ENCODE results near the gene UBE2L6.
"Not testable (repeated sequence)": the region's sequence is repeated elsewhere in the genome, so short reads cannot be mapped to it uniquely, and the experiment has no call there.

Gene UBE2L6

DNA sequence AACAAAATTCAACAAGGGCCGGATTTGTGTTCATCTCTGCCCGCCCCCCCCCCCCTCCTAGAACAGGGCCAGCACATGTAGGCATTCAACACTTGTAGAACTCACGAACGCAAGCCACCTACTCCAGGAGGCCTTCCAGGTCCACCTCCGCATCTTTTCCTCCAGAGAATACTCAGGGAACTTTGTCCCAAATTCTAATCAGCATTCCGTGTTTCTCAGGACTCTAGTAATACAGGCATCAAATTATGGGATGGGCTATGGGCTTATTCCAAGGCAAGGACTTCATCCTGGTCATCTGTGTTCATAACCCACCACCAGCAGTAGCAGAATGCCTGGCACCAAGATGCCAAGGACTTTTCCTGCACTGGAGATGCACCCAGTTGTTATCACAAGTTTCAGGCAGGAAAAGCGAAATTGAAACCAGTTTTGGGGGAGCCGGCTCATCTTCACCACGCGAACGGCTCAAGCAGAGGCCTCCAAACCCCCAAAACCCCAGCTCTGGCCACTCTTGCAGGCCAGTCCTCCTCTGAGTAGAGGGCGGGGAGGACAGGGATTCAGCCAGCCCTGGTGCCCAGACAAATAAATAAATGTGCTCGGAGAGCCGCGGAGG is 462 bp downstream of the UBE2L6 start:
- DNase-seq (ENCODE audit: low spot score), result peak; percentile 28

DNA sequence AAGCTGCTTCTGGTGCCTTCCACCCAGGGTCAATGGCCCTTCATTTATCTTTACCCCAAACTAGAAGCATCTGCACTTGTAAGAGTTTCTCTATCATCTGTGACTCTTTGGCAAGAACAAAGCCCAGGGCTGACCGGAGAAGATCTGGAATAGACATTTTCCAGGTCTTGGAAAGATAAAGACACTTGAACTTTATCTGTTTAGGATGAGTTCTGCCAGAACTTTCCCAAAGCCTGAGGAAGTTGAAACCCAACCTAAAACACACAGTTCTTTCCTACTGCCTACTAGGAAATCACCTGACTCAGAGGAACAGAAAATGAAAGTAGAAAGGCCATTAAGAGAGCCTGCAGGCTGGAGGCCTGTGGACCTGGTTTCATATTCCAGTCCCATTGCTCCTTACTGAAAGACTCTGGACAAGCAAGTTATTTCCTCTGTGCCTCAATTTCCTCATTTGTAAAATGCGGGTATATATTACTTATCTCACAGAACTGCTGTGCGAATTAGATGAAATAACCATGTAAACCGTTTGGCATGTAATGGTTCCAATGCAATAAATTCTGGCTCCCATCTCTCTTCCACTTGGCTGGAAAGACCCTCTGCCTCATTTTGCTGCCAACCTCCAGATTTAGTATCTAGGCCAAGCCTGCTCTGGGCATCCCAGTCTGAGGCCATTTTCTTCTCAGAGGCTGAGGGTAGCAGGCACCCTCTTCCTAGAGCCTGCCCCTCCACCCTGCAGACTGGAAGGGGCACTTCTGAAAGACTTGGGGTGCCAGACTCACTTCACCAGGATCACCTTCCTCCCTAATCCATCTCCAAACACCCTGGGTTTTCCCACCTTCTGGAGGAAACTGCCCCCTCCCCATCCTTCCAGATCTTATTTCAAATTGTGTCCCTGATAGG is 1.2 kb downstream of the UBE2L6 start:
- DNase-seq (ENCODE audit: low spot score), result peak; percentile 46

GRCh38 chr11:57562596-57562995 is 4.9 kb downstream of the UBE2L6 start:
- no peak for DNase-seq (ENCODE audit: low spot score)

DNA sequence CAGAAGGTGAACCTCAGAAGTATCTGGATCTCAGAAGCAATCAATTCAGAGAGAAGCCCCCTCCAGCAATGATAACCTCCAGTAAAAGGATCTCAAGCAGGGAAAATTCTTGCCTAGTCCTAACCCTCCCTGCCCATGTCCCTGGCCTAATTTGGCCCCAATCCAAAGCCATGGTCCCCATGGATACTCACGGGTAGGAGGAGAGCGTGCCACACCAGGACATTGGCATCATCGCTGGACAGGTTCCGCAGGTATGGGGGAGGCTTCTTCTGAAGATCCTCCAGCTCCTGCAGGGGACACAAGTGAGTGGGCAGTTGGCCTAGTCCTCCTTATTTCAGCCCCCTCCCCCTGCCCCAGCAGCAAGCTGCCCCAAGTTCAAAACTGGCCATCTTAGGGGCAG is 7.3 kb downstream of the UBE2L6 start:
- no peak for DNase-seq (ENCODE audit: low spot score)

GRCh38 chr11:57556041-57556440 is 11.4 kb downstream of the UBE2L6 start:
- peak; percentile 54 for DNase-seq (ENCODE audit: low spot score)

GRCh38 chr11:57555393-57555792 is 12.1 kb downstream of the UBE2L6 start:
- DNase-seq (ENCODE audit: low spot score), result no peak

DNA sequence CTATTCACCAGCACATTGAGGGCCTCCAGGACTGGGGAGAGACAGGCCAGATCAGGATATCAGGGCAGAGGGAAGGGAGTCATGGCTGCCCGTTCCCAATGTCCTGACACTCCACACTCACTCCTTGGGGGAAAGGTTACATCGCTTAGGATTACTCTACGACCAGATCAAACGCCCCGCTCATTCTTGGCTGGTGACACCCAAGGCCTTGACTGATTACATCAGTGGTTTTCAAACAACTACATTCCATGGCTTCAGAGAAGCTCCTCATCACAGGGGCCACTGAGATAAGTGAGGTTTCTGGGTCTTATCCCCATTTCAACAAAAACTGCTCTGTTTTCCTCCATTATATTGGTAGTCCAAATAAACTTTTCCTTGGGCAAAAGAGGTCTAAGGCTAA is 15.0 kb downstream of the UBE2L6 start:
- no peak for DNase-seq (ENCODE audit: low spot score)

- DNase-seq (ENCODE audit: low spot score), result no peak
Observed at GRCh38 chr11:57551941-57552340, 15.5 kb downstream of the UBE2L6 start.

DNA sequence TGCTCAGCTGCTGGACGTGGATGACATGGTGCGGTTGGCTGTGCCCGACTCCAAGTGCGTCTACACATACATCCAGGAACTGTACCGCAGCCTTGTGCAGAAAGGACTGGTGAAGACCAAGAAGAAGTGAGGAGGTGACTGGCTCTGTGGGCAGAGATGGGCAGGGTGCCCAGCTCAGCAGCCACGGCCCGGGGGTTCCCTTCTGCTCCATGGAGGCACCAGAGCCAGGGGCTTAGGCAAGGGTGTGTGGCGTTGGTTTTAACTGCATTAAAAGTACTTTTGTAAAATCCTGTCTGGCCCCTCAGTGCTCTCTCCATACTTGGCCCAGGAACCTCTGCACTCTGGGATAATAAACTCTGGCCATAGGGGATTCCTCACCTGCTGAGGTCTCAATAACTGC is 17.5 kb downstream of the UBE2L6 start:
- DNase-seq (ENCODE audit: low spot score), result no peak

- no peak for DNase-seq (ENCODE audit: low spot score)
Observed at GRCh38 chr11:57547854-57548377, 19.6 kb downstream of the UBE2L6 start.

- DNase-seq (ENCODE audit: low spot score), result peak; percentile 76
Observed at GRCh38 chr11:57546869-57547475, 20.5 kb downstream of the UBE2L6 start.

GRCh38 chr11:57546451-57546850 is 21.0 kb downstream of the UBE2L6 start:
- DNase-seq (ENCODE audit: low spot score), result no peak

DNA sequence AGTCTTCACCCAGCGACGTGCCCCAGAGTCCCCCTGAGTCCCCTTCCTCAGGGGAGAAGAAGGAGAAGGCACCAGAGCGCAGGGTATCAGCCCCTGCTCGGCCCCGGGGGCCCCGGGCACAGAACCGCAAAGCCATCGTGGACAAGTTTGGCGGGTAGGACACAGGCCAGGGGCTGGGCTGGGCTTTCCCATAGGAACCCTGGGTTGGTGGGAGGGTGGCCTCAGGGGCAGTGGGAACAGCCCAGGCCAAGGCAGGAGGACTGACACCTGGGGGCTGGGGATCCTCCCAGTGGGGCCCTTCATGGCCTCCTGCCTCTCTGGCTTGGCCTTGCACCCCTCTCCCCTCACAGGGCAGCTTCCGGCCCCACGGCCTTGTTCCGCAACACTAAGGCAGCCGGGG is 21.6 kb downstream of the UBE2L6 start:
- DNase-seq (ENCODE audit: low spot score), result no peak

DNA sequence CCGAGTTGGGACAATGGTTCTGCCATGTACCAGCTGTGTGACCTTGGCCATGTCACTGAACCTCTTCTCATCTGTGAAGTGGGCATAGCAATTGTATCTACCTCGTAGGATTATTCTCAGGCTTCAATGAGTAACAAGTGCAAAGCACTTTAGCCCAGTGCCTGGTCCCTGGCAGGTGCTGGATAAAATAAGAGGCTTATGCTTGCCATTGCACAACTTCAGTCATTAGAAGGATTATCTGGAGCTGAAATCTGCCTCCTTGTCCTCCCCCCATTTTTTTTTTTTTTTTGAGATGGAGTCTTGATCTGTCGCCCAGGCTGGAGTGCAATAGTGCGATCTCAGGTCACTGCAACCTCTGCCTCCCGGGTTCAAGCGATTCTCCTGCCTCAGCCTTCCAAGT is 22.9 kb downstream of the UBE2L6 start:
- DNase-seq (ENCODE audit: low spot score), result no peak

GRCh38 chr11:57543593-57543992 is 23.9 kb downstream of the UBE2L6 start:
- DNase-seq (ENCODE audit: low spot score), result no peak

DNA sequence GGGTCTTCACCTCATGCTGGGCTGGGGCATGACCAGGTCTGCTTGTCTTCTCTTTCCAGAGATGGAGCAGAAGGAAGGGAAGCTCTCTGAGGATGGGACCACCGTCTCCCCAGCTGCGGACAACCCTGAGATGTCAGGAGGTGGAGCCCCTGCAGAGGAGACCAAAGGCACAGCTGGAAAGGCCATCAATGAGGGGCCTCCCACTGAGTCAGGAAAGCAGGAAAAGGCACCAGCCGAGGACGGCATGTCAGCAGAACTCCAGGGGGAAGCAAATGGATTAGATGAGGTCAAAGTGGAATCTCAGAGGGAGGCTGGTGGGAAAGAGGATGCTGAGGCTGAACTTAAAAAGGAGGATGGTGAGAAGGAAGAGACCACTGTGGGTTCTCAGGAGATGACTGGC is 24.9 kb downstream of the UBE2L6 start:
- no peak for DNase-seq (ENCODE audit: low spot score)

DNA sequence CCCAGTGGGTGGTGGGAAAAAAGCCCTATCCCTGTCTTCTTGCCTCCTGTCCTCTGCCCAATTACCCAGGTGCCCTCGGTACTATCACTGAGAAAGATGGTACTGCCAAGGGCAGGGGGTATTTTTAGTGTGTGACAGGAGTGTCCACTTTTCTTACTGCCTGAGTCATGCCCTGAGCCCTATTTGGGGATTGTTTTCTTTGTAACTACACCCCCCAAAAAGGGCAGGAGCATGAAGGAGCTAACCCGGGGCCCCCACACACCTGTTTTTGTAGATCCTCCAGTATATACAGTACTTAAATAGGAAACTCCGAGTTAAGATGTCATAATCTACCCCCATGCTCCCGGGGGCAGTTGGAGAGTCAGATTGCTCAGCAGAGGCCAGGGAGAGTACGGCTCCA is 26.3 kb downstream of the UBE2L6 start:
- DNase-seq (ENCODE audit: low spot score), result no peak

DNA sequence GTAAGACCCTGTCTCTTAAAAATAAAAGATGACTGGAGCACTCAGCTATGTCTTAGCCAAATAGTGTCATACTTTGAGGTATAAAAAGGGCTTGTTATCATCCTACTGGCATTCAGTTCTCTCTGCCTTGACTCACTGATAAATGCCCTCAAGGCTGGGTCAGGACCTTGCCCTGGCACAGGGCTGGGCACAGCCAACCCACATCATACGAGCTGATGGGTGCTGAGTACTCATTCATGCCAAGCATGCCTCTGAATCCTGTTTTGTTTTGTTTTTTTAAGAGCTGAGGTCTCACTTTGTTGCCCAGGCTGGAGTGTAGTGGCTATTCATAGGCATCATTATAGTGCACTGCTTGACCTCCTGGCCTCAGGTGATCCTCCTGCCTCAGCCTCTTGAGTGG is 28.1 kb downstream of the UBE2L6 start:
- DNase-seq (ENCODE audit: low spot score), result no peak

DNA sequence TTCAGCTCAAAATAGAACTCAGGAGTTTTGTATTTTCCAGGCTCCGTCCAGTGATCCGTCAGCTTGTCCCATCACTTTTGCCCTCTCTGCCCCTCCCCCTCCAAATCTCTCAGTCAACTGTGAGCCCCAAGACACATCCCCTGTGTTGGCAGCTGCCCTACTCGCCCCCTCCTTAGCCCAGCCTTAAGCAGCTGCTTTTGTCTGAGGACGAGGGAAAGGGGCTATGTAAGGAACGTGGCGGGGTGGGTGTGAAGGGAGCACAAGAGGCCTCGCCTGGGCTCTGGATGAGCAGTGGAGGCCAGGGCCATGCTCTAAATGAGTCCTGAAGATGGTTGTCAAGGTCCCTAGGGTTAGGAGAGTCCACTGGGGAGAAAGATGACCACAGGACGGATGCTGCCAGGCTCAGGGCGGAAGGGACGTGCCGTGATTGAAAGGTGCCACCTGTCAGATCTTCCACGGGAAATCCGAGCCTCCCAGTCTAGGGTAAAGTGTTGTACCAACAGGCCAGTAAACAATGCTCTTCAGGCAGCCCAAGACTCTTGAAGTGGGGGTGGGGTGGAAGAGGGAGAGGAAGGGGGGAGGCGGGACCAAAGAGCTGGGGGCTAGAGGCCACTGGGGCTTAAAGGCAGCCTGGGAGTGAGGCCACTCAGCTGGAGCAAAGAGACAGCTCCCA is 30.4 kb downstream of the UBE2L6 start, which contains the start of gene SMTNL1:
Gene SMTNL1, plus strand, starts transcription at position 649 of the 673 bp plus-strand sequence. CDS start 5,048 bp downstream, outside the sequence.
- no peak for DNase-seq (ENCODE audit: low spot score)

DNA sequence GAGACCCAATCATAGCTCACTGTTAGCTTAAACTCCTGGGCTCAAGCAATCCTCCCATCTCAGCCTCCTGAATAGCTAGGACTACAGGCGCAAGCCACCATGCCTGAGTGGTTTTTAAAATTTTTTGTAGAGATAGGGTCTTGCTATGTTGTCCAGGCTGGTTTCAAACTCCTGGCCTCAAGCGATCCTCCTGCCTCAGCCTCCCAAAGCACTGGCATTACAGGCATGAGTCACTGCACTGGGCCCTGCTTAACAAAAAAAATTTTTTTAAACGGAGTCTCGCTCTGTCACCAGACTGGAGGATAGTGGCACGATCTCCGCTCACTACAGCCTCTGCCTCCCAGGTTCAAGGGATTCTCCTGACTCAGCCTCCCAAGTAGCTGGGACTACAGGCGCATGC is 33.0 kb downstream of the UBE2L6 start:
- DNase-seq (ENCODE audit: low spot score), result not testable (repeated sequence)

DNA sequence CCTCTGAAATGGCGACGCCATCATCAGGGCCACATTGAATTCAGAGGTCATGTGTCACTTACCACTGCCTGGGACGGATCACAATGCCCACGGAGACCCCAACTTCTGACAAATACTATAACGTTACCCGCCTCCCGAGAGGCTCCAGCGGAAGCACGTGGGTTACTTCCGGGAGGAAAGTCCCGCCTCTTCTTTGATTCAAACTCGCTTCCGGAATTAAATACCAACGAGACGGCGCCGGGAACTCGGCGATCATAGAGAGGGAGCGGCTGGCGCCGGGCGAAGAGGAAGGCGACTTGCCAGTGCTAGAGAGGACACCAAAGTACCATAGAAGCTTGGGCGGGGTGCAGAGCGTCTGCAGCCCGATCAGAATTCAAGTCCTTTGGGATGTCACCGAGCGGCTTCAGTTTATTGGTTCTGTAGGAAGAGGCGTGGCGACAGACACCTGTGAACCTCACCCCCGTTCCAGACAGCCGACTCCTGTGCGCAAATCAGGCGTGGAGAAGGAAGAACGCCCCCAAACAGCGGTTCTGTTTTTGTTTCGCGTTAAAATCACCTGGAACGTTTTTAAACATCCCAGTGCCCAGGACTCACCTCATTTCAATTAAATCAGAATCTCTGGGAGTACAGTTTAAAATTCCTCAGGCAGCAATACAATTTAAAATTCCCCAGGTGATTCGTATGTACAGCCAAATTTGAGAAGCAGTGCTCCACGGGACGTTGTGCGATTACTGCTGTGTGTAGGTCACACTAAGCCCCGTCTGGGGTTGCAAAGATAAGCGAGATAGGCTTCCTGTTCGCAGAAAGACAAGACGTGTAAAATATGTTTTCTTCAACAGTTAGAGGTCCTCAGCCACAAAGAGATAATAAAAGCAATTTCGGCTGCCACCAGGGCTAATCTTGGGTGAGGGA is 36.6 kb downstream of the UBE2L6 start, which contains the start of gene TIMM10:
Gene TIMM10, minus strand, starts transcription at position 159 of the 912 bp plus-strand sequence. CDS start 565 bp downstream, outside the sequence.
- DNase-seq (ENCODE audit: low spot score), result peak; percentile 99

Data from RKO (cell line).